NB4 (cell line): ENCODE measurements around the gene TCF12.
"Not testable (repeated sequence)": the region's sequence is repeated elsewhere in the genome, so short reads cannot be mapped to it uniquely, and the experiment has no call there.

Source experiments
- DNase-seq: peaks from one replicate; pipeline ENCODE4 v3.0.0; 2010; ENCODE audit warnings: low read depth
- H3K4me3 ChIP-seq: one replicate; pipeline ENCODE4 v1.5.1; 2011; ENCODE audit warnings: mild to moderate bottlenecking, low read depth, low read length, moderate library complexity
- MAX ChIP-seq: IDR thresholded peaks from 2 replicates; pipeline ENCODE4 v1.6.1; 2011; ENCODE audit warnings: low read depth, low read length
- MYC ChIP-seq: IDR thresholded peaks from 2 replicates; pipeline ENCODE4 v1.6.1; 2011; ENCODE audit warnings: low read depth, low read length
- POLR2A ChIP-seq: IDR thresholded peaks from 2 replicates; pipeline ENCODE4 v1.6.1; 2011; ENCODE audit warnings: mild to moderate bottlenecking; ENCODE audit not compliant: insufficient read length; ENCODE audit errors: extremely low read depth
- TF ChIP-seq, protein P1 (sequence below): IDR thresholded peaks from one replicate; pipeline ENCODE4 v1.5.1; 2012; ENCODE audit warnings: low read depth, low read length

The TCF12 gene

DNA sequence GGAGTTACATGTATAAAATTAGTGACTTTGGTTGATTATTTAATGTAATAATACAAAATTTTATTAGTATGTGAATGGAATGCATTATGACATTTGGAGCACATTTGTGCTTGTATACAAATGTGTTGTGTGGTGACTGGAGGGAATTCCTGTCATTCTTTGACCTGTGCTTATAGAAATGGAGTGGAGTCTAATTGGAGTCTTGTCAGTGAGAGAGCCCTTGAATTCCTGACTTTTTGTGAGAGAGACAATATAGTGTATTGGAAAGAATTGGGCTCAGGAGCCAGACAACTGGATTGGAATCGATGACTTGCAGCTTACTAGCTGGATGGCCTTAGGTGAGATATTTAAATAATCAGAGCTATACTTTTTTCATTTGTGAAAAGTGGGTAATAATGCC lies 9.4 kb downstream of the TCF12 start:
- TF ChIP-seq MAX (no peak), MYC (no peak), POLR2A (no peak)
- TF ChIP-seq, protein P1, sequence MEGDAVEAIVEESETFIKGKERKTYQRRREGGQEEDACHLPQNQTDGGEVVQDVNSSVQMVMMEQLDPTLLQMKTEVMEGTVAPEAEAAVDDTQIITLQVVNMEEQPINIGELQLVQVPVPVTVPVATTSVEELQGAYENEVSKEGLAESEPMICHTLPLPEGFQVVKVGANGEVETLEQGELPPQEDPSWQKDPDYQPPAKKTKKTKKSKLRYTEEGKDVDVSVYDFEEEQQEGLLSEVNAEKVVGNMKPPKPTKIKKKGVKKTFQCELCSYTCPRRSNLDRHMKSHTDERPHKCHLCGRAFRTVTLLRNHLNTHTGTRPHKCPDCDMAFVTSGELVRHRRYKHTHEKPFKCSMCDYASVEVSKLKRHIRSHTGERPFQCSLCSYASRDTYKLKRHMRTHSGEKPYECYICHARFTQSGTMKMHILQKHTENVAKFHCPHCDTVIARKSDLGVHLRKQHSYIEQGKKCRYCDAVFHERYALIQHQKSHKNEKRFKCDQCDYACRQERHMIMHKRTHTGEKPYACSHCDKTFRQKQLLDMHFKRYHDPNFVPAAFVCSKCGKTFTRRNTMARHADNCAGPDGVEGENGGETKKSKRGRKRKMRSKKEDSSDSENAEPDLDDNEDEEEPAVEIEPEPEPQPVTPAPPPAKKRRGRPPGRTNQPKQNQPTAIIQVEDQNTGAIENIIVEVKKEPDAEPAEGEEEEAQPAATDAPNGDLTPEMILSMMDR = no peak
- DNase-seq = no peak
- no peak overlapping the region for H3K4me3 ChIP-seq

- DNase-seq = peak; percentile 31
- no peak overlapping the region for H3K4me3 ChIP-seq
- TF ChIP-seq MYC = no peak
- no peak for TF ChIP-seq POLR2A
- no peak for TF ChIP-seq MAX
- TF ChIP-seq, protein P1 = no peak
Observed at GRCh38 chr15:56929399-56929798, 11.0 kb downstream of the TCF12 start.

DNA sequence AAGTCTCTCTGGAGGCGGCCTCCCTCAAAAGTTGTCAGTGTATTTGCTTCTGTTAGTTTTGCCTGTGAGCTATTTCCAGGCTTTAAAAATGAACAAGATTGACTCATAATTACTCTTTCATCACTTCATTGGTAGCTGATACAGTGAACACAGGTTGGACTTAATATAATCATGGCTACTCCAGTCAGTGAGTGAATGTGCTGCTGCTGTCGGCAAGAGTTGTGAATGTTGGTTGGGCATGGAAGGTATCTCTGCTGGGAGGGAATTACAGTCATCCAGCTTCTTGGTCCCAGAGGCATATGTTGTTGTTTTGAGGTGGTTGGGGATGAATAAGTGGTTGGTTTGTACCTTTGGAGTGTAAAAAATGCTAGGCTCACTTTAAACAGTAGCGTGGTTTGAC lies 11.5 kb downstream of the TCF12 start:
- no peak overlapping the region for H3K4me3 ChIP-seq
- no peak for DNase-seq
- TF ChIP-seq MAX (no peak), MYC (no peak), POLR2A (no peak)
- TF ChIP-seq, protein P1 = no peak

GRCh38 chr15:56930669-56931313 lies 12.3 kb downstream of the TCF12 start:
- DNase-seq = no peak
- H3K4me3 ChIP-seq = no peak overlapping the region
- TF ChIP-seq, protein P1 = no peak
- TF ChIP-seq MYC (no peak), POLR2A (no peak), MAX (no peak)

DNA sequence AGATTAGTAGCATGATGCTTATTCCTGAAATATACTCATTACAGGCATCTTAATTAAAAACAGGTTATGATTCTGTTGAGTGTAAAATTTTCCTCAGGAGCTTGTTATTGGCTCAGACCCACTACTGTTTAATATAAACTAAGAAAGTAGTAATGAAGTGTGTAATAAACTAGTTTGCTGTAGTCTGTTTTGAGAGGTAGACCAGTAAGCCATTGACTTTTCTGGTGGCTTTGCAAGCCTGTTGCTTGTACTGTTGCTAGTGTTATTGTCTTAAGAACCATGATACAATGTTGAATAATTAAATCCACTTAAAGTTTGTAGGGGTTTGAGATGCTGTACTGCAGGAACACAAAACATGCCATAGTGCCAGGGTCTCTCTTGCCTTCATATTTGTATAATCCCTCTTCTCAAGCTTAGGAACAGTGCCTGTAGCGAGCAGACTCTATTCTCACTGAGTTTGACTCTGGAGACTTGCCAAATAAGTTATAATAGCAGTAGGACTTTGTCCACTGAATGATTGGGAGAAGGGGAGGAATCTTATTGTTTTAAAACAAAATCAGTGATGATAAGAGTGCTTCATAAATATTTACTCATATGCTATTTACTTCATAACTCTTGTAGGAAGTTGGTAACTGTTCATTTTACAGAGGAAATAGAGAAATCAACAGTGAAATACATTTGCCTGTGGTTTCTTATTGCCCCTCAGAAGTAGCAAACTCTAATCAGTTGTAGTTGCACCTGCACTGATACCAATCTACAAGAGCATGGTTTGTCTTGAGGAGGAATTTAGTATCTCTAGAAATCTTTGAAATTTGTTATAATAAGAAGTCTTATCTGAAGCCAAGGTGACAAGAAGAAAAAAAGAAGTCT lies 13.4 kb downstream of the TCF12 start:
- no peak overlapping the region for H3K4me3 ChIP-seq
- no peak for DNase-seq
- no peak for TF ChIP-seq MAX
- no peak for TF ChIP-seq POLR2A

- DNase-seq, H3K4me3 ChIP-seq: not testable (repeated sequence)
Observed at GRCh38 chr15:56932509-56932868, 14.0 kb downstream of the TCF12 start.

DNA sequence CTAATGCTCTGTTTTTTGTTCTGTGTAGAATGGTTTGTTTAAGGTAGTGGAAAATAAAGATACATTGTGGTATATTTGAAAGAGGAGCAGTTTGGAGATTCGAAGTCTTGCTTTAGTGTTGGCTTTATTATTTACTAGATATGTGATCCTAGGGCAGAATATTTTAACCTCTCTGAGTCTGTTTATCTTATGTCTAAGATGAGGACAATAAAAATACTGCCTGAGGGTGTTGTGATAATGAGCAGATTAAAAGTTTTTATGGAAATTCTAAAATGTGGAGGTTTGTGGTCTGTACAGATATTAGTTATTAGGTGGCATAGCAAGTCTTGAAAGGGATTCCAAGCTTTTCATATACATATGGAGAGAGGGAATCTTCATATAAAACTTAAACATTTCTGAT lies 15.0 kb downstream of the TCF12 start:
- H3K4me3 ChIP-seq = no peak overlapping the region
- DNase-seq = no peak
- TF ChIP-seq MAX = no peak
- TF ChIP-seq MYC = no peak
- no peak for TF ChIP-seq POLR2A
- TF ChIP-seq, protein P1 = no peak
